ENCODE data around the gene AUNIP.

DNA sequence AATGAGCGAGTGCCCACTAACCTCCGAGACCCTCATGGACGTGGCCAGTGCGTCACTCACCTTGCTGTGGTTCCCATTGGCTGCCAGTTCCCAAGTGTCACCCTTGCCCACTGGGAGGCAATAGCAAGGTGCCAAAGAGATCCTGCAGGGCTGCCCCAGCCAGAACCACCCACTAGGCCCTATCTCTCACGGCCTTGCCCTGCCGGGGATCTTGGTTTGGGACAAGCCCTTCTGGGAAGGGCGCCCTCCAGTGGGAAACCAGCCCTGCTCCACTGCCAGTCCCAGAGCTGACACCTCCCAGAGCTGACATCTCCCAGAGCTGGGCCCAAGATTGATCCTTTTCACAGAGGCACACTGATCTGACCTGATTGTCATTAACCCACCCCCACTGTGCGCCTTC, 61.3 kb downstream of the AUNIP start:
- no peak for TF ChIP-seq POLR2AphosphoS5 (IDR thresholded peaks at IDR 0.05)
- TF ChIP-seq, protein P1, sequence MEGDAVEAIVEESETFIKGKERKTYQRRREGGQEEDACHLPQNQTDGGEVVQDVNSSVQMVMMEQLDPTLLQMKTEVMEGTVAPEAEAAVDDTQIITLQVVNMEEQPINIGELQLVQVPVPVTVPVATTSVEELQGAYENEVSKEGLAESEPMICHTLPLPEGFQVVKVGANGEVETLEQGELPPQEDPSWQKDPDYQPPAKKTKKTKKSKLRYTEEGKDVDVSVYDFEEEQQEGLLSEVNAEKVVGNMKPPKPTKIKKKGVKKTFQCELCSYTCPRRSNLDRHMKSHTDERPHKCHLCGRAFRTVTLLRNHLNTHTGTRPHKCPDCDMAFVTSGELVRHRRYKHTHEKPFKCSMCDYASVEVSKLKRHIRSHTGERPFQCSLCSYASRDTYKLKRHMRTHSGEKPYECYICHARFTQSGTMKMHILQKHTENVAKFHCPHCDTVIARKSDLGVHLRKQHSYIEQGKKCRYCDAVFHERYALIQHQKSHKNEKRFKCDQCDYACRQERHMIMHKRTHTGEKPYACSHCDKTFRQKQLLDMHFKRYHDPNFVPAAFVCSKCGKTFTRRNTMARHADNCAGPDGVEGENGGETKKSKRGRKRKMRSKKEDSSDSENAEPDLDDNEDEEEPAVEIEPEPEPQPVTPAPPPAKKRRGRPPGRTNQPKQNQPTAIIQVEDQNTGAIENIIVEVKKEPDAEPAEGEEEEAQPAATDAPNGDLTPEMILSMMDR (IDR thresholded peaks at IDR 0.05): peak in 2 of 4 experiments; percentile 34 to 40
- TF ChIP-seq POLR2A (IDR thresholded peaks at IDR 0.05): no peak

All from prostate gland (tissue), 2 donors.